Measurements from ENCODE around the gene TCP10L. TPM values are rescaled to one million over a fixed set of nuclear protein-coding genes. Genes with fewer than 3 reads are reported as not detected.
"Not testable (repeated sequence)": the region's sequence is repeated elsewhere in the genome, so short reads cannot be mapped to it uniquely, and the experiment has no call there.

TCP10L gene
- total RNA-seq, 1 donor from 2014 or later, result 1.1 TPM

GRCh38 chr21:32548978-32549377 lies 36.3 kb downstream of the TCP10L start:
- DNase-seq (ENCODE audit: low read depth), result no peak
- H3K36me3 ChIP-seq (ENCODE audit: control insufficient read depth, insufficient read depth, low read length), result no peaks in the 10 kb centered on the region
- TF ChIP-seq CTCF (IDR thresholded peaks at IDR 0.05; ENCODE audit: insufficient read depth, low read length, poor library complexity, severe bottlenecking), result no peak
- H3K27me3 ChIP-seq (ENCODE audit: control insufficient read depth, insufficient read depth, low read length), result no peaks in the 10 kb centered on the region
- no peak overlapping the region for H3K4me3 ChIP-seq (ENCODE audit: low read depth, low read length)

- DNase-seq (ENCODE audit: low read depth), result no peak
- Histone ChIP-seq H3K4me3 (ENCODE audit: low read depth, low read length) (no peak overlapping the region), H3K27me3 (ENCODE audit: control insufficient read depth, insufficient read depth, low read length) (no peaks in the 10 kb centered on the region), H3K36me3 (ENCODE audit: control insufficient read depth, insufficient read depth, low read length) (no peaks in the 10 kb centered on the region)
- TF ChIP-seq CTCF (IDR thresholded peaks at IDR 0.05; ENCODE audit: insufficient read depth, low read length, poor library complexity, severe bottlenecking), result no peak
These were observed 38.3 kb downstream of the TCP10L start for GRCh38 chr21:32547018-32547417.

- DNase-seq (ENCODE audit: low read depth), result no peak
- Histone ChIP-seq H3K36me3 (ENCODE audit: control insufficient read depth, insufficient read depth, low read length) (no peaks in the 10 kb centered on the region), H3K27me3 (ENCODE audit: control insufficient read depth, insufficient read depth, low read length) (no peaks in the 10 kb centered on the region), H3K4me3 (ENCODE audit: low read depth, low read length) (no peak overlapping the region)
- no peak for TF ChIP-seq CTCF (IDR thresholded peaks at IDR 0.05; ENCODE audit: insufficient read depth, low read length, poor library complexity, severe bottlenecking)
These were observed 39.3 kb downstream of the TCP10L start for GRCh38 chr21:32545948-32546441.

- no peak for DNase-seq (ENCODE audit: low read depth)
- no peak for TF ChIP-seq CTCF (IDR thresholded peaks at IDR 0.05; ENCODE audit: insufficient read depth, low read length, poor library complexity, severe bottlenecking)
- H3K36me3 ChIP-seq (ENCODE audit: control insufficient read depth, insufficient read depth, low read length), result no peaks in the 10 kb centered on the region
- no peaks in the 10 kb centered on the region for H3K27me3 ChIP-seq (ENCODE audit: control insufficient read depth, insufficient read depth, low read length)
- no peak overlapping the region for H3K4me3 ChIP-seq (ENCODE audit: low read depth, low read length)
These were observed 40.6 kb downstream of the TCP10L start for GRCh38 chr21:32544697-32545096.

GRCh38 chr21:32543975-32544374 lies 41.3 kb downstream of the TCP10L start:
- TF ChIP-seq CTCF (IDR thresholded peaks at IDR 0.05; ENCODE audit: insufficient read depth, low read length, poor library complexity, severe bottlenecking), result no peak
- DNase-seq (ENCODE audit: low read depth), result no peak
- Histone ChIP-seq H3K36me3 (ENCODE audit: control insufficient read depth, insufficient read depth, low read length) (no peaks in the 10 kb centered on the region), H3K4me3 (ENCODE audit: low read depth, low read length) (no peak overlapping the region), H3K27me3 (ENCODE audit: control insufficient read depth, insufficient read depth, low read length) (no peaks in the 10 kb centered on the region)

- not testable (repeated sequence) for H3K36me3 ChIP-seq (ENCODE audit: control insufficient read depth, insufficient read depth, low read length); H3K27me3 ChIP-seq (ENCODE audit: control insufficient read depth, insufficient read depth, low read length); DNase-seq (ENCODE audit: low read depth); H3K4me3 ChIP-seq (ENCODE audit: low read depth, low read length)
These were observed 42.3 kb downstream of the TCP10L start for GRCh38 chr21:32543056-32543455.
